Gastroesophageal sphincter (tissue), 4 donors: Measurements from ENCODE around the gene PHLDA1. TPM values are rescaled to one million over a fixed set of nuclear protein-coding genes. Genes with fewer than 3 reads are reported as not detected.

ENCODE experiments used
- ATAC-seq: fragments of 150-250 bp; one replicate; pipeline ENCODE4 v1.9.1; 2016; ENCODE audit warnings: mild to moderate bottlenecking, moderate library complexity
- H3K27ac ChIP-seq, 4 donors: fragments of 200-600 bp; sonication (generic) in 3 of 4; 1 replicate in 3 of 4; 2 replicates in 1 of 4; pipeline ENCODE4 v1.5.1; 2016 to 2019
- H3K27me3 ChIP-seq: fragments of 200-600 bp; sonication (generic); one replicate; pipeline ENCODE4 v1.5.1; 2019
- H3K36me3 ChIP-seq, 2 donors: fragments of 200-600 bp; sonication (generic); one replicate each; pipeline ENCODE4 v1.5.1; 2019; ENCODE audit warnings: control low read depth in 1 of 2
- H3K4me1 ChIP-seq, 3 donors: fragments of 200-600 bp; sonication (generic); 1 replicate in 2 of 3; 2 replicates in 1 of 3; pipeline ENCODE4 v1.5.1; 2016 to 2019; ENCODE audit warnings: control low read depth in 2 of 3
- H3K4me3 ChIP-seq, 2 donors: fragments of 200-600 bp; sonication (generic); one replicate each; pipeline ENCODE4 v1.5.1; 2019; ENCODE audit warnings: mild to moderate bottlenecking in 1 of 2, moderate library complexity in 1 of 2
- H3K9me3 ChIP-seq, 3 donors: fragments of 200-600 bp; sonication (generic); one replicate each; pipeline ENCODE4 v1.5.1; 2017 to 2019; ENCODE audit warnings: control low read depth in 2 of 3
- CTCF ChIP-seq, 4 experiments: fragments of 200-600 bp in 2 of 4; fragments of 450-650 bp in 2 of 4; sonication (generic) in 1 of 4; IDR thresholded peaks; one replicate each; pipeline ENCODE4 v1.5.1; 2017 to 2019; ENCODE audit warnings: antibody characterized with exemption in 4 of 4, mild to moderate bottlenecking in 2 of 4, moderate library complexity in 2 of 4
- EP300 ChIP-seq: sonication (generic); formaldehyde crosslinking; IDR thresholded peaks from one replicate; pipeline ENCODE4 v1.6.1; 2017; ENCODE audit warnings: antibody characterized with exemption, mild to moderate bottlenecking
- POLR2A ChIP-seq, 2 donors: fragments of 450-650 bp; IDR thresholded peaks; one replicate each; pipeline ENCODE4 v1.6.1; 2017; ENCODE audit warnings: antibody characterized with exemption in 2 of 2, mild to moderate bottlenecking in 2 of 2, moderate library complexity in 1 of 2
- POLR2AphosphoS5 ChIP-seq: sonication (generic); formaldehyde crosslinking; IDR thresholded peaks from one replicate; pipeline ENCODE4 v1.6.1; 2017; ENCODE audit warnings: antibody characterized with exemption
- WGBS, 2 donors: methylation state at CpG; one replicate each; pipeline ENCODE4 v1.1.5; 2018; ENCODE audit warnings: low coverage in 1 of 2; 5-methylcytosine and 5-hydroxymethylcytosine counted together
- total RNA-seq, 4 donors: library from RNA; depleted of rRNA; stranded (reverse); fragments of >200 nt; gene quantifications; one replicate each; pipeline ENCODE4 v1.1.0, GENCODE V29; 2016

The PHLDA1 gene
- total RNA-seq, 4 donors from 2014 or later: 4.4 to 14.4 (median 7.6) TPM

- H3K36me3 ChIP-seq: peaks cover 0 to 10% of the 10 kb centered on the region in 2 donors
- no peak for TF ChIP-seq POLR2A (IDR thresholded peaks at IDR 0.05)
- no peak for TF ChIP-seq POLR2AphosphoS5
- no peak for TF ChIP-seq EP300
- no peak for TF ChIP-seq CTCF (IDR thresholded peaks at IDR 0.05)
- H3K9me3 ChIP-seq: peaks cover 0 to 13% (median 0%) of the 10 kb centered on the region in 3 donors
- H3K4me3 ChIP-seq: no peak overlapping the region
- H3K4me1 ChIP-seq: peaks cover 0 to 56% (median 0%) of the 10 kb centered on the region in 3 donors
- WGBS, 2 donors: 91 to 100% methylated on average over 1 of the region's 1 CpG
- ATAC-seq: no peak
- no peak overlapping the region for H3K27ac ChIP-seq
- no peaks in the 10 kb centered on the region for H3K27me3 ChIP-seq
These were observed 43.9 kb upstream of the PHLDA1 start for GRCh38 chr12:76075448-76075847.

GRCh38 chr12:76074701-76075336 is 43.2 kb upstream of the PHLDA1 start:
- peaks cover 0 to 61% (median 0%) of the 10 kb centered on the region in 3 donors for H3K4me1 ChIP-seq

GRCh38 chr12:76073561-76073960 is 42.0 kb upstream of the PHLDA1 start:
- TF ChIP-seq CTCF (IDR thresholded peaks at IDR 0.05) (no peak), EP300 (no peak), POLR2AphosphoS5 (no peak), POLR2A (IDR thresholded peaks at IDR 0.05) (no peak)
- no peak for ATAC-seq
- no peak overlapping the region for H3K4me3 ChIP-seq
- peaks cover 0 to 11% of the 10 kb centered on the region in 2 donors for H3K36me3 ChIP-seq
- H3K9me3 ChIP-seq: peaks cover 0 to 6% (median 0%) of the 10 kb centered on the region in 3 donors
- peaks cover 0 to 63% (median 0%) of the 10 kb centered on the region in 3 donors for H3K4me1 ChIP-seq
- H3K27ac ChIP-seq: no peak overlapping the region
- H3K27me3 ChIP-seq: no peaks in the 10 kb centered on the region

More at GRCh38 chr12:76074701-76075336, 43.2 kb upstream of the PHLDA1 start:
- Histone ChIP-seq H3K27me3 (no peaks in the 10 kb centered on the region), H3K27ac (no peak overlapping the region), H3K36me3 (peaks cover 0 to 15% of the 10 kb centered on the region in 2 donors), H3K9me3 (peaks cover 0 to 13% (median 0%) of the 10 kb centered on the region in 3 donors), H3K4me3 (no peak overlapping the region)
- 50 to 56% methylated on average over 1 of the region's 1 CpG for WGBS, 2 donors
- no peak for ATAC-seq
- TF ChIP-seq EP300 (no peak), POLR2A (IDR thresholded peaks at IDR 0.05) (no peak), CTCF (IDR thresholded peaks at IDR 0.05) (no peak), POLR2AphosphoS5 (no peak)

- TF ChIP-seq POLR2A (IDR thresholded peaks at IDR 0.05): no peak
- TF ChIP-seq POLR2AphosphoS5: no peak
- no peak for TF ChIP-seq CTCF (IDR thresholded peaks at IDR 0.05)
- no peak for TF ChIP-seq EP300
- 89 to 96% methylated on average over 3 of the region's 3 CpGs for WGBS, 2 donors
These were observed 41.0 kb upstream of the PHLDA1 start for GRCh38 chr12:76072568-76072967.

GRCh38 chr12:76069339-76069738 is 37.8 kb upstream of the PHLDA1 start:
- peaks cover 0 to 43% of the 10 kb centered on the region in 2 donors for H3K36me3 ChIP-seq
- H3K4me3 ChIP-seq: no peak overlapping the region
- peaks cover 0 to 40% (median 0%) of the 10 kb centered on the region in 3 donors for H3K4me1 ChIP-seq
- peaks cover 0 to 12% (median 0%) of the 10 kb centered on the region in 3 donors for H3K9me3 ChIP-seq
- no peak overlapping the region for H3K27ac ChIP-seq
- TF ChIP-seq POLR2AphosphoS5: no peak
- TF ChIP-seq EP300: no peak
- no peak for TF ChIP-seq POLR2A (IDR thresholded peaks at IDR 0.05)
- no peak for TF ChIP-seq CTCF (IDR thresholded peaks at IDR 0.05)
- ATAC-seq: no peak
- H3K27me3 ChIP-seq: no peaks in the 10 kb centered on the region

More at GRCh38 chr12:76072568-76072967, 41.0 kb upstream of the PHLDA1 start:
- no peaks in the 10 kb centered on the region for H3K27me3 ChIP-seq
- H3K4me3 ChIP-seq: no peak overlapping the region
- no peak for ATAC-seq
- no peak overlapping the region for H3K27ac ChIP-seq
- peaks cover 0 to 13% of the 10 kb centered on the region in 2 donors for H3K36me3 ChIP-seq
- peaks cover 0 to 63% (median 0%) of the 10 kb centered on the region in 3 donors for H3K4me1 ChIP-seq
- no peaks in the 10 kb centered on the region for H3K9me3 ChIP-seq
